HL-60 (cell line): ENCODE data around the gene GTF2H4.
"Not testable (repeated sequence)": the region's sequence is repeated elsewhere in the genome, so short reads cannot be mapped to it uniquely, and the experiment has no call there.

Experiments
- DNase-seq, 2 experiments: peaks; one replicate each; pipeline ENCODE4 v3.0.0-alpha.2; 2010 to 2020; ENCODE audit warnings: low read depth in 1 of 2, low spot score in 1 of 2
- H3K27ac ChIP-seq: fragments of 250-450 bp; sonication (Bioruptor Pico); replicated peaks from 2 replicates; pipeline ENCODE4 v1.5.1; 2020; ENCODE audit warnings: mild to moderate bottlenecking, moderate library complexity
- H3K27me3 ChIP-seq: fragments of 250-450 bp; sonication (Bioruptor Pico); 2 replicates; pipeline ENCODE4 v1.5.1; 2021; ENCODE audit warnings: mild to moderate bottlenecking, moderate library complexity; ENCODE audit not compliant: insufficient read depth, poor library complexity, severe bottlenecking
- H3K4me3 ChIP-seq: replicated peaks from 2 replicates; pipeline ENCODE4 v1.5.1; 2011; ENCODE audit warnings: mild to moderate bottlenecking, control low read depth, low read length; ENCODE audit not compliant: insufficient read depth
- CTCF ChIP-seq: IDR thresholded peaks from one replicate; pipeline ENCODE4 v1.5.1; 2011; ENCODE audit warnings: low read length, control low read depth, inconsistent platforms; ENCODE audit not compliant: insufficient read depth
- GABPA ChIP-seq: IDR thresholded peaks from 2 replicates; pipeline ENCODE4 v1.6.1; 2012; ENCODE audit warnings: low read depth
- POLR2AphosphoS5 ChIP-seq: IDR thresholded peaks from 2 replicates; pipeline ENCODE4 v1.6.1; 2012; ENCODE audit warnings: low read depth
- REST ChIP-seq: IDR thresholded peaks from 2 replicates; pipeline ENCODE4 v1.6.1; 2012; ENCODE audit warnings: low read depth; ENCODE audit not compliant: insufficient replicate concordance
- SPI1 ChIP-seq: IDR thresholded peaks from 2 replicates; pipeline ENCODE4 v1.6.1; 2012; ENCODE audit warnings: low read depth, mild to moderate bottlenecking, borderline replicate concordance
- long read RNA-seq: library from polyadenylated mRNA; unstranded; transcript quantifications from one replicate; pipeline ENCODE4 v2.0.0, GENCODE V29; 2020

Gene GTF2H4
- long read RNA-seq, transcript GTF2H4-201 (14 exons, 1,735 nt) = major isoform, 183 of 292 reads
- long read RNA-seq, transcript GTF2H4-202 (14 exons, 1,673 nt) = minor isoform, 16 of 292 reads
- long read RNA-seq, partial matches to known transcripts = 4 of 292 reads
- long read RNA-seq, other reads (novel, unspliced or antisense) = 89 of 292 reads

- DNase-seq = peak; percentile 97 to 99
- Histone ChIP-seq H3K27me3 (no peaks in the 10 kb centered on the region), H3K27ac (peak within 1 kb of the TSS; percentile 64), H3K4me3 (peak within 1 kb of the TSS; percentile 93)
- TF ChIP-seq REST (peak; percentile 30), GABPA (peak; percentile 88), CTCF (no peak), POLR2AphosphoS5 (peak; percentile 71), SPI1 (no peak)
These were observed at the start of gene GTF2H4 for GRCh38 chr6:30907758-30908591. TSS of gene GTF2H4 (plus strand) at chr6:30908207.

GRCh38 chr6:30859726-30860125 lies 48.3 kb upstream of the GTF2H4 start:
- not testable (repeated sequence) for H3K27me3 ChIP-seq, H3K27ac ChIP-seq, H3K4me3 ChIP-seq, DNase-seq

- no peak overlapping the region for H3K4me3 ChIP-seq
- TF ChIP-seq GABPA (no peak), SPI1 (no peak), POLR2AphosphoS5 (no peak), CTCF (no peak), REST (no peak)
- H3K27ac ChIP-seq = no peak overlapping the region
- DNase-seq = no peak
- no peaks in the 10 kb centered on the region for H3K27me3 ChIP-seq
These were observed 46.6 kb upstream of the GTF2H4 start for GRCh38 chr6:30861257-30862048.
